Body of pancreas (tissue), 4 donors: Measurements from ENCODE around the gene GRAMD1C. TPM values are rescaled to one million over a fixed set of nuclear protein-coding genes. Genes with fewer than 3 reads are reported as not detected.

Experiments used
- ATAC-seq: fragments of 150-250 bp; one replicate; pipeline ENCODE4 v1.9.1; 2016
- DNase-seq, 4 donors: peaks; one replicate each; pipeline ENCODE4 v3.0.0-alpha.2; 2019
- H3K27ac ChIP-seq, 4 donors: fragments of 200-600 bp; sonication (generic); 1 replicate in 3 of 4; 2 replicates in 1 of 4; pipeline versions ENCODE4 v1.5.1 to v1.6.1; 2016 to 2019; ENCODE audit warnings: mild to moderate bottlenecking in 1 of 4, mixed read lengths in 1 of 4, moderate library complexity in 1 of 4
- H3K27me3 ChIP-seq, 2 donors: fragments of 200-600 bp; sonication (generic); one replicate each; pipeline ENCODE4 v1.6.0; 2016; ENCODE audit warnings: mild to moderate bottlenecking in 1 of 2
- H3K36me3 ChIP-seq, 2 donors: fragments of 200-600 bp; sonication (generic); replicated peaks in 1 of 2; 2 replicates each; pipeline ENCODE4 v1.5.1; 2016; ENCODE audit warnings: low read depth in 2 of 2; ENCODE audit not compliant: insufficient read depth in 1 of 2
- H3K4me1 ChIP-seq: fragments of 200-600 bp; sonication (generic); one replicate; pipeline ENCODE4 v1.6.0; 2016
- H3K4me3 ChIP-seq, 2 donors: fragments of 200-600 bp; sonication (generic); 1 replicate in 1 of 2; 2 replicates in 1 of 2; pipeline ENCODE4 v1.5.1; 2016 to 2019
- H3K9me3 ChIP-seq, 3 donors: fragments of 200-600 bp; sonication (generic); 1 replicate in 2 of 3; 2 replicates in 1 of 3; pipeline ENCODE4 v1.5.1; 2016
- POLR2A ChIP-seq, 3 donors: fragments of 450-650 bp; IDR thresholded peaks; one replicate each; pipeline ENCODE4 v1.6.1; 2016; ENCODE audit warnings: antibody characterized with exemption in 3 of 3, mild to moderate bottlenecking in 2 of 3
- WGBS, 2 donors: methylation state at CpG; one replicate each; pipeline ENCODE4 v1.1.5; 2017; 5-methylcytosine and 5-hydroxymethylcytosine counted together
- intact Hi-C: fragments of 100-400 bp; cut with DNase I; formaldehyde crosslinking; loops from one replicate; pipeline ENCODE4 v1.15.1; 2023
- total RNA-seq, 2 donors: library from RNA; depleted of rRNA; stranded (reverse); fragments of >200 nt; gene quantifications; one replicate each; pipeline ENCODE4 v1.1.0, GENCODE V29; 2016
- TF ChIP-seq, protein P1 (sequence below), 7 experiments: fragments of 450-650 bp in 4 of 7; fragments of 200-600 bp in 3 of 7; sonication (generic) in 3 of 7; IDR thresholded peaks; one replicate each; pipeline ENCODE4 v1.5.1; 2016 to 2019; ENCODE audit warnings: antibody characterized with exemption in 7 of 7

The GRAMD1C gene
- total RNA-seq, 2 donors from 2014 or later: 18.5 to 27.0 TPM

- ATAC-seq (peak; percentile 99), DNase-seq (peak; percentile 27 to 73 (median 44))
- H3K4me1 ChIP-seq: peaks cover 19% of the 10 kb centered on the region
- no peaks in the 10 kb centered on the region for H3K9me3 ChIP-seq
- H3K27me3 ChIP-seq: no peaks in the 10 kb centered on the region
- H3K27ac ChIP-seq: peak overlapping the region; percentile 63 to 90 (median 76)
- H3K36me3 ChIP-seq: no peaks in the 10 kb centered on the region
- peak overlapping the region; percentile 3 to 22 for H3K4me3 ChIP-seq
- intact Hi-C loops: no loop called here
- TF ChIP-seq POLR2A (IDR thresholded peaks at IDR 0.05): peak; percentile 28 to 88 (median 85)
- TF ChIP-seq, protein P1, sequence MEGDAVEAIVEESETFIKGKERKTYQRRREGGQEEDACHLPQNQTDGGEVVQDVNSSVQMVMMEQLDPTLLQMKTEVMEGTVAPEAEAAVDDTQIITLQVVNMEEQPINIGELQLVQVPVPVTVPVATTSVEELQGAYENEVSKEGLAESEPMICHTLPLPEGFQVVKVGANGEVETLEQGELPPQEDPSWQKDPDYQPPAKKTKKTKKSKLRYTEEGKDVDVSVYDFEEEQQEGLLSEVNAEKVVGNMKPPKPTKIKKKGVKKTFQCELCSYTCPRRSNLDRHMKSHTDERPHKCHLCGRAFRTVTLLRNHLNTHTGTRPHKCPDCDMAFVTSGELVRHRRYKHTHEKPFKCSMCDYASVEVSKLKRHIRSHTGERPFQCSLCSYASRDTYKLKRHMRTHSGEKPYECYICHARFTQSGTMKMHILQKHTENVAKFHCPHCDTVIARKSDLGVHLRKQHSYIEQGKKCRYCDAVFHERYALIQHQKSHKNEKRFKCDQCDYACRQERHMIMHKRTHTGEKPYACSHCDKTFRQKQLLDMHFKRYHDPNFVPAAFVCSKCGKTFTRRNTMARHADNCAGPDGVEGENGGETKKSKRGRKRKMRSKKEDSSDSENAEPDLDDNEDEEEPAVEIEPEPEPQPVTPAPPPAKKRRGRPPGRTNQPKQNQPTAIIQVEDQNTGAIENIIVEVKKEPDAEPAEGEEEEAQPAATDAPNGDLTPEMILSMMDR (IDR thresholded peaks at IDR 0.05): peak in 2 of 7 experiments; percentile 13 to 15
- WGBS, 2 donors: 7 to 8% methylated on average over 1 of the region's 1 CpG
These were observed 58.8 kb downstream of the GRAMD1C start for GRCh38 chr3:113897373-113897777.

DNA sequence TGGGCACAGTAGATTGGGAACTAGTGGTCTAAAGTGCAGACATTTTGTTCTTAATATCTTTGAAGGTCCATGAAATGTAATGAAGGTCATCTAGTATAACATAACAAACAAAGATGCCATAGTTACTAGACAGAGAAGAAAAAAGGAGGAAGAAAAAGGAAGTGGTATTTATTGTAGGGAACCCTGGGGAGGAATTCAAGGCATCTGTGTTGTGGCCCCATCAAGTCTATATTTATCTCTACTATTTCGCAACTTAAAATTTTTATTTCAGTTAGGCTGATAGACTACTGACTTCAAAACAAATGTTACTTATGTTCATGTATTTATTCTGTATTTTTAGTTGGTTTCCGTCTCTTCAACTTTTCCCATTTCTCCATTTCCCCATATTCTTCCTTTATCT, 60.3 kb downstream of the GRAMD1C start:
- Histone ChIP-seq H3K27me3 (no peaks in the 10 kb centered on the region), H3K4me3 (no peak overlapping the region), H3K4me1 (peaks cover 19% of the 10 kb centered on the region), H3K9me3 (no peaks in the 10 kb centered on the region), H3K36me3 (no peaks in the 10 kb centered on the region), H3K27ac (peak overlapping the region in 2 of 4 donors; percentile 1 to 90)
- DNase-seq: no peak
- ATAC-seq: peak; percentile 4
- intact Hi-C loops: no loop called here
- no peak for TF ChIP-seq POLR2A (IDR thresholded peaks at IDR 0.05)
- TF ChIP-seq, protein P1 (IDR thresholded peaks at IDR 0.05): no peak
- WGBS, 2 donors: 34 to 39% methylated on average over 2 of the region's 2 CpGs

DNA sequence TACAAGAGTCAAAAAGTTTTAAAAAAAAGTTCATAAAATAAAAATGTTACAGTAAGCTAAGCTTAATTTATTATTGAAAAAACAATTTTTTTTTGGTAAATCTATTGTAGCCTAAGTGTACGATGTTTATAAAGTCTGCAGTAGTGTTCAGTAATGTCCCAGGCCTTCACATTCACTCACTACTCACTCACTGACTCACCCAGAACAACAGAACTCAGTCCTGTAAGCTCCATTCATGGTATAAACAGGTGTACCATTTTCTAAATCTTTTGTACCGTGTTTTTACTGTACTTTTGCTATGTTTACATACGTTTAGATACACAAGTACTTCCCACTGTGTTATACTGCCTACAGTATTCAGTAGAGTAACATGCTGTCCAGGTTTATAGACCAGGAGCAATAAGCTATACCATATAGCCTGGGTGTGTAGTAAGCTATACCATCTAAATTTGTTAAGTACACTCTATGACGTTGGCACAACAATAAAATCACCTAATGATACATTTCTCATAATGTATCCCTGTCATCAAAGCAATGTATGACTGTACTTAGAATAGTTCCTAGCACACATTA, 68.1 kb downstream of the GRAMD1C start:
- WGBS, 2 donors: 83 to 88% methylated on average over 4 of the region's 4 CpGs
- no peak overlapping the region for H3K27ac ChIP-seq
- no peak overlapping the region for H3K4me3 ChIP-seq
- no peaks in the 10 kb centered on the region for H3K4me1 ChIP-seq
- no peaks in the 10 kb centered on the region for H3K27me3 ChIP-seq
- ATAC-seq: no peak
- intact Hi-C loops: no loop called here
- H3K36me3 ChIP-seq: no peaks in the 10 kb centered on the region
- no peak for TF ChIP-seq POLR2A (IDR thresholded peaks at IDR 0.05)
- TF ChIP-seq, protein P1 (IDR thresholded peaks at IDR 0.05): no peak
- no peak for DNase-seq
- H3K9me3 ChIP-seq: no peaks in the 10 kb centered on the region

- ATAC-seq (no peak), DNase-seq (no peak)
- no peak for TF ChIP-seq POLR2A (IDR thresholded peaks at IDR 0.05)
- TF ChIP-seq, protein P1 (IDR thresholded peaks at IDR 0.05): no peak
- no peak overlapping the region for H3K27ac ChIP-seq
- H3K9me3 ChIP-seq: no peaks in the 10 kb centered on the region
- H3K4me3 ChIP-seq: no peak overlapping the region
- H3K36me3 ChIP-seq: no peaks in the 10 kb centered on the region
- no peaks in the 10 kb centered on the region for H3K27me3 ChIP-seq
- peaks cover 6% of the 10 kb centered on the region for H3K4me1 ChIP-seq
- intact Hi-C loops: no loop called here
These were observed 69.5 kb downstream of the GRAMD1C start for GRCh38 chr3:113908133-113908532.

DNA sequence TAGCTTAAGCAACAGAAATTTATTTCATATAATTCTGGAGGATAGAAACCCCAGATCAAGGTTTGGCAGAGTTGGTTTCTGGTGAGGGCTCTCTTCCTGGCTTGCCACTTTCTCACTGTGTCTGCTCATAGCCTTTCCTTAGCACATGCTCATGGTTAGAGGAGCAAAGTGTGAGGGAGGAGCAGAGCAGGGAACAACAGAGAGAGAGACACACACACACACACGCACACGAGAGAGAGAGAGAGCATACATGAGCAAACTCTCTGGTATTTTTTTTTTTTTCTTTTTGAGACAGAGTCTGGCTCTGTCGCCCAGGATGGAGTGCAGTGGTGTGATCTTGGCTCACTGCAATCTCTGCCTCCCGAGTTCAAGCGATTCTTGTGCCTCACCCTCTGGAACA, 72.4 kb downstream of the GRAMD1C start:
- no peak overlapping the region for H3K4me3 ChIP-seq
- intact Hi-C loops: loop anchor here (5.0 to 10.0 kb wide), 2 partner anchors 69 to 176 kb away; no protein-coding TSS in a partner anchor
- WGBS, 2 donors: 58 to 80% methylated on average over 3 to 5 of the region's 5 CpGs
- H3K9me3 ChIP-seq: no peaks in the 10 kb centered on the region
- H3K27ac ChIP-seq: no peak overlapping the region
- ATAC-seq (no peak), DNase-seq (no peak)
- peaks cover 0 to 2% of the 10 kb centered on the region in 2 donors for H3K36me3 ChIP-seq
- TF ChIP-seq POLR2A (IDR thresholded peaks at IDR 0.05): no peak
- H3K27me3 ChIP-seq: no peaks in the 10 kb centered on the region
- peaks cover 6% of the 10 kb centered on the region for H3K4me1 ChIP-seq
